Measurements from ENCODE around the gene GALNT6.
A peak's percentile ranks its signal among the peaks of the same experiment; 100 is the strongest.
"Not testable (repeated sequence)": the region's sequence is repeated elsewhere in the genome, so short reads cannot be mapped to it uniquely, and the experiment has no call there.

Gene GALNT6

DNA sequence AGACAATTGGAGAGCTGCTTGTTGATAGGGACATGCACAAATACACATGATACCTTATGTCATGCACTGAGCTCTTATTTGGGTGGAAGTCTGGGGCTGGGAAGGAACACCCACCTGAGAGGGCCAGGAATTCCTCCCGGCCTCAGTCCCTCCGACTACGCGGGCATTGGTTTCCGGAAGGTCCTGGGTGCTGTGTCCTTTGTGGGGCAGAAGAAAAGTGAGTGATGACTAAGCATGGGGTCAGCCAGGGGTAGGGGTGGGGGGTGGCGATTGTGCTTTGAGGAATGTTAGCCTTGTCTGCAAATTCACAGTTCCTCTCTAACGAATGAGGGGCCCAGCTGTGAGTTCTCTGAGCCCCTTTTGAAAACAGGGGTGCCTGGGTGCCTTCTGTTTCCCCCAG, 45.5 kb downstream of the GALNT6 start:
- Histone ChIP-seq H3K4me3 (ENCODE audit: low read length) (no peak overlapping the region), H3K36me3 (ENCODE audit: control insufficient read depth, insufficient read depth, low read length, severe bottlenecking) (no peaks in the 10 kb centered on the region), H3K27me3 (replicated peaks; ENCODE audit: control insufficient read depth, insufficient read depth, low read length) (no peaks in the 10 kb centered on the region), H3K9ac (ENCODE audit: low read length) (no peak overlapping the region), H3K4me1 (ENCODE audit: control insufficient read depth, insufficient read depth, low read length) (peaks cover 3% of the 10 kb centered on the region), H3K9me3 (ENCODE audit: control insufficient read depth, low read length) (no peaks in the 10 kb centered on the region)
- no peak for DNase-seq (ENCODE audit: low read depth)

DNA sequence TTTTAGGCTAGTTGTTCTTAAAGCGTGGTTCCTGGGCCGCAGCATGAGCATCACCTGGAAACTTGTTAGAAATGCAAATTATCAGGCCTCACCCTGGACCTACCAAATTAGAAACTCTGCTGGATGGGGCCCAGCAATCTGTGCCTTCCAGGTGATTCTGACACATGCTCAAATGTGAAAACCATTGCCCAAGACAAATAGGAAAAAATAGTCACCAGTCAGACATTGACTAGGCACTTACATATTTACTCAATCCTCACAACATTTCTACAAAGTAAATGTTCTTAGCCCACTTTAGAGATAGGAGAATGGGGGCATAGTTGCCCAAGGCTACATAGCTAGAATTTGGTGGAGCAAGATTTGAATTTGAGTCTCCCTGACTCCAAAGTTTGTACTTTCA, 48.0 kb downstream of the GALNT6 start:
- H3K4me1 ChIP-seq (ENCODE audit: control insufficient read depth, insufficient read depth, low read length) = peaks cover 3% of the 10 kb centered on the region
- no peaks in the 10 kb centered on the region for H3K36me3 ChIP-seq (ENCODE audit: control insufficient read depth, insufficient read depth, low read length, severe bottlenecking)
- no peak overlapping the region for H3K4me3 ChIP-seq (ENCODE audit: low read length)
- H3K9me3 ChIP-seq (ENCODE audit: control insufficient read depth, low read length) = no peaks in the 10 kb centered on the region
- H3K27me3 ChIP-seq (replicated peaks; ENCODE audit: control insufficient read depth, insufficient read depth, low read length) = no peaks in the 10 kb centered on the region
- no peak overlapping the region for H3K9ac ChIP-seq (ENCODE audit: low read length)
- no peak for DNase-seq (ENCODE audit: low read depth)

DNA sequence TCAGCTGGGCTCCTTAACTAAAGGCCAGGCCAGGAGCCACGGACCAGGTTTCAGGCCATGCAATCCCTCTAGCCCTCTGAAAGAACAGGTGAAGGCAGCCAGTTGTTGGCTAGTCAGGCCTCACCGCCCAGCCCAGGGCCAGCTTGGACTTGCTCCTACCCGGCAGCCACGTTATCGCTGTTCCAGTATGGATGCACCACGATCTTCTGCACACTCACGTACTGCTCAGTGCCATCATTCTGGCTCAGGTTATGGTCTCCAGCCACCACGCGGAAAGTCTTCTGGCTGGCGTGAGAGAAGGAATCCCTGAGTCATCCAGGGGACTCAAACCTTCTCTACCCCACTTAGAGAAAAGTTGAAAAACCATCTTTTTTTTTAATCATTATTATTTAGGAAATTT, 48.8 kb downstream of the GALNT6 start:
- no peaks in the 10 kb centered on the region for H3K27me3 ChIP-seq (replicated peaks; ENCODE audit: control insufficient read depth, insufficient read depth, low read length)
- H3K9ac ChIP-seq (ENCODE audit: low read length) = no peak overlapping the region
- H3K9me3 ChIP-seq (ENCODE audit: control insufficient read depth, low read length) = no peaks in the 10 kb centered on the region
- H3K4me1 ChIP-seq (ENCODE audit: control insufficient read depth, insufficient read depth, low read length) = peaks cover 3% of the 10 kb centered on the region
- H3K36me3 ChIP-seq (ENCODE audit: control insufficient read depth, insufficient read depth, low read length, severe bottlenecking) = no peaks in the 10 kb centered on the region
- no peak for DNase-seq (ENCODE audit: low read depth)
- no peak overlapping the region for H3K4me3 ChIP-seq (ENCODE audit: low read length)

DNA sequence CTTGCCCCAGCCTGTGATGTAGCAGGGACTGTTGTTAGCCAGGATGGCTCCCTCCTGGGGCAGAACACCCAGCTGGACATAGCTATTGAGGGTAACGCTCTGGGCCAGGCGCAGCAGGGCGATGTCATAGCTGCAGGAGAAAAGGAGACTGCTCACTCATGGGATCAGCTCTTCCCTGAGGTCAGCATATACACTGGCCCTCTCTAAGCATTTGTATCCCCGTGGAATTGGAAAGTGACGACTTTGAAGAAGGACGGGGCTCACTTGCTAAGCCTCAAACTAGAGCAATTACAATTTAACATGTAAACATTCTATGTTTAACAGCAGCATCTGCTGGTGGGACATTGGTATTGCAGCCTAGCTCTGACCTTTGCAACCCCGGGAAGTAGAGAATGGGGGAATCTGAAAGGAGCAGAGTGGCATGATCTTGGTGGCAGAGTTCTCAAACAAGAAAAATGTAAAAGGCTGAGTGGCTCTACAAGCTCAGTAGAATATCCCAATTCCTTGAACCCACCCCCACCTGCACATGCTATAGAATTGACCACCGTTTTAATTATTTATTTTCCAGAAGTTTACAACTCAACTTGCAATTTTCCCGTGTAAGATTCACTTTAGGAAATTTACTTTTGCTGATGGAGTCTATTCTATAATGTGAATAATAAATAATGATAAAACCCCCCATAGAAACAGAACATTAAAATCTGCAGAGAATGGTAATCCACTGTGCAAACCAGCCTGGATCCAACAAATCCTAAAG, 49.8 kb downstream of the GALNT6 start:
- no peaks in the 10 kb centered on the region for H3K9me3 ChIP-seq (ENCODE audit: control insufficient read depth, low read length)
- peaks cover 3% of the 10 kb centered on the region for H3K4me1 ChIP-seq (ENCODE audit: control insufficient read depth, insufficient read depth, low read length)
- peak overlapping the region; percentile 51 for H3K4me3 ChIP-seq (ENCODE audit: low read length)
- DNase-seq (ENCODE audit: low read depth) = peak; percentile 90
- no peaks in the 10 kb centered on the region for H3K36me3 ChIP-seq (ENCODE audit: control insufficient read depth, insufficient read depth, low read length, severe bottlenecking)
- peak overlapping the region; percentile 41 for H3K9ac ChIP-seq (ENCODE audit: low read length)
- H3K27me3 ChIP-seq (replicated peaks; ENCODE audit: control insufficient read depth, insufficient read depth, low read length) = no peaks in the 10 kb centered on the region

DNA sequence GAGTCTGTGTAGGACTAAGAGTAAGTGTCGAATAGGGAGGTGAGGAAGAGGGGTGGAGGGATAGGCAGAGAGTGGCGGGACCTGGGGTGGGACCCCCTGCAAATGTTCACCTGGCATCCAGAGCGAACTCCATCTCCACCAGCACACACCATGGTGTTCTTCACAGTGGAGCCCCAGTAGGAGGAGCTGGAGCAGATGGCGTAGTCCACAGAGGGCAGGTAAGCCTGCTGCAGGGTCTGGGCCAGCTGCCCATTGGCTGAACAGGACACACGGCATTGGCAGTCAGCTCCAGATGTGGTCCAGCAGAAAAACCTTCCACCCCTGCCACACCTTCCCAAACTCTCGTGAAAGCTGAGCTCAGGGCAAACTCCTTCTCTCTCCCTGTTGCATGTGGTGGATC, 51.5 kb downstream of the GALNT6 start:
- H3K36me3 ChIP-seq (ENCODE audit: control insufficient read depth, insufficient read depth, low read length, severe bottlenecking) = no peaks in the 10 kb centered on the region
- no peaks in the 10 kb centered on the region for H3K9me3 ChIP-seq (ENCODE audit: control insufficient read depth, low read length)
- H3K9ac ChIP-seq (ENCODE audit: low read length) = no peak overlapping the region
- H3K4me1 ChIP-seq (ENCODE audit: control insufficient read depth, insufficient read depth, low read length) = peaks cover 3% of the 10 kb centered on the region
- no peaks in the 10 kb centered on the region for H3K27me3 ChIP-seq (replicated peaks; ENCODE audit: control insufficient read depth, insufficient read depth, low read length)
- no peak for DNase-seq (ENCODE audit: low read depth)
- H3K4me3 ChIP-seq (ENCODE audit: low read length) = no peak overlapping the region

DNA sequence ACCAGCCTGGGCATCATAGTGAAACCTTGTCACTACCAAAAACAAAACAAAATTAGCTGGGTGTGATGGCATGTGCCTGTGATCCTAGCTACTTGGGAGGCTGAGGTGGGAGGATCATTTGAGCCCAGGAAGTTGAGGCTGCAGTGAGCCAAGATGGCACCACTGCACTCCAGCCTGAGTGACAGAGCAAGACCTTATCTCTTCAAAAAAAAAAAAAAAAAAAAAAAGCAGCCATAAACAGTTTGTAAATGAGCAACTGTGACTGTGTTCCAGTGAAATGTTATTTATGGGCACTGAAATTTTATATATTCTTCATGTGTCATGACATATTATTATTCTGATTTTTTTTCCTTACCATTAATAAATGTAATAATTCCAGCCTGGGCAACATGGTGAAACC, 53.9 kb downstream of the GALNT6 start:
- not testable (repeated sequence) for H3K27me3 ChIP-seq (replicated peaks; ENCODE audit: control insufficient read depth, insufficient read depth, low read length); H3K9ac ChIP-seq (ENCODE audit: low read length); H3K9me3 ChIP-seq (ENCODE audit: control insufficient read depth, low read length); H3K36me3 ChIP-seq (ENCODE audit: control insufficient read depth, insufficient read depth, low read length, severe bottlenecking); H3K4me3 ChIP-seq (ENCODE audit: low read length); H3K4me1 ChIP-seq (ENCODE audit: control insufficient read depth, insufficient read depth, low read length); DNase-seq (ENCODE audit: low read depth)

DNA sequence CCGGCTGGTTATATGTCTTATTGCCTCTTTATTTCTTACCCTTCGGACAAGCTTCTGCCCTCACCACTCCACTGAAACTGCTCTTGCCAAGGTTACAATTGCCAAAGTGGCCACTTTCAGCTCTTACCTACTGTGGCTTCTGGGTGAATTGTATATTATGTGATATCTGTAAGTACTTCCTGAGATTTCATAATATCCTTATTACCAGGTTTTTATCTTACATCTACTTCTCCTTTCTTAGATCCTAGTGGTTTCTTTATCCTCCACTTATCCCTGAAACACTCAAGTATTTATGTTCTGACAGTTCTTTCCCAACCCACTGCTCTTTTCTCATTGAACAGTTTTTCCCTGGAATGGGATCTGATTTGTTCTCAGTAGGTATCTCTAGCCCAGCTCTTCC, 55.3 kb downstream of the GALNT6 start:
- Histone ChIP-seq H3K27me3 (replicated peaks; ENCODE audit: control insufficient read depth, insufficient read depth, low read length) (no peaks in the 10 kb centered on the region), H3K9me3 (ENCODE audit: control insufficient read depth, low read length) (no peaks in the 10 kb centered on the region), H3K9ac (ENCODE audit: low read length) (no peak overlapping the region), H3K4me1 (ENCODE audit: control insufficient read depth, insufficient read depth, low read length) (no peaks in the 10 kb centered on the region), H3K4me3 (ENCODE audit: low read length) (no peak overlapping the region), H3K36me3 (ENCODE audit: control insufficient read depth, insufficient read depth, low read length, severe bottlenecking) (no peaks in the 10 kb centered on the region)
- no peak for DNase-seq (ENCODE audit: low read depth)

DNA sequence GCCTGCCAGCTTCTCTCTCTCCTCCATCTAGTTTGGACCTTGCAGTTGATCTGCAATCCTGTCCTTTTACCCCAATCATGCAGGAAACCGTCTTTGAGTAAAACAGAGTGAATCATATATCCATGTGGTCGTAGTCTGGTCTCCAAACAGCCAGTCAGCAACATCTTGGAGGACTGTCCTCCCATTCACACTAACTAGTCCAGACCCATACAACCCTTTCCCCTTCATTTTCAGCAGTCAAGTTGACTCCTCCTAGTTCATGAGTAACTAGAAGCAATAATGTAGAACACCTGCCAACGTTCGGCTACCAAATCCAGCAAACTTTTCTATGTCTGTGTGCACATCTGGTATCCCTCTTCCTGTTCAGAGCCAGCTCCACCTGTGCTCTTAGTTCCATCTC, 56.4 kb downstream of the GALNT6 start:
- Histone ChIP-seq H3K36me3 (ENCODE audit: control insufficient read depth, insufficient read depth, low read length, severe bottlenecking) (no peaks in the 10 kb centered on the region), H3K27me3 (replicated peaks; ENCODE audit: control insufficient read depth, insufficient read depth, low read length) (no peaks in the 10 kb centered on the region), H3K9ac (ENCODE audit: low read length) (no peak overlapping the region), H3K4me1 (ENCODE audit: control insufficient read depth, insufficient read depth, low read length) (no peaks in the 10 kb centered on the region), H3K4me3 (ENCODE audit: low read length) (no peak overlapping the region), H3K9me3 (ENCODE audit: control insufficient read depth, low read length) (no peaks in the 10 kb centered on the region)
- DNase-seq (ENCODE audit: low read depth) = no peak

DNA sequence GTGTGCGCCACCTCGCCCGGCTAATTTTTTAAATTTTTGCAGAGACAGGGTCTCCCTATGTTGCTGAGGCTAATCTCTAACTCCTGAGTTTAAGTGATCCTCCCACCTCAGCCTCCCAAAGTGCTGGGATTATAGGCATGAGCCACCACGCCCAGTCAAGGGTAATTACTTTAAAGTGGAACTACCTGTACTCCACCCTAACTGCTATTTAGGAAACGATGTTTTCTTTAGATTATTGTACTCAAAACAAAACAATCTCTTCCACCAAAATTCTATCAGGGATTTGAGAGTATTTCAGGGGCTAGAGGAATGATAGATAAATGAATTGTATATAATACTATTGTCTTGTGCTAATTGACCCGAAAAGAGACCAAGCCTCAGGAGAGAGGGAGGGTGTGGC, 57.7 kb downstream of the GALNT6 start:
- no peak for DNase-seq (ENCODE audit: low read depth)
- H3K36me3 ChIP-seq (ENCODE audit: control insufficient read depth, insufficient read depth, low read length, severe bottlenecking) = no peaks in the 10 kb centered on the region
- H3K4me1 ChIP-seq (ENCODE audit: control insufficient read depth, insufficient read depth, low read length) = no peaks in the 10 kb centered on the region
- H3K9me3 ChIP-seq (ENCODE audit: control insufficient read depth, low read length) = no peaks in the 10 kb centered on the region
- H3K9ac ChIP-seq (ENCODE audit: low read length) = no peak overlapping the region
- H3K27me3 ChIP-seq (replicated peaks; ENCODE audit: control insufficient read depth, insufficient read depth, low read length) = no peaks in the 10 kb centered on the region
- no peak overlapping the region for H3K4me3 ChIP-seq (ENCODE audit: low read length)

DNA sequence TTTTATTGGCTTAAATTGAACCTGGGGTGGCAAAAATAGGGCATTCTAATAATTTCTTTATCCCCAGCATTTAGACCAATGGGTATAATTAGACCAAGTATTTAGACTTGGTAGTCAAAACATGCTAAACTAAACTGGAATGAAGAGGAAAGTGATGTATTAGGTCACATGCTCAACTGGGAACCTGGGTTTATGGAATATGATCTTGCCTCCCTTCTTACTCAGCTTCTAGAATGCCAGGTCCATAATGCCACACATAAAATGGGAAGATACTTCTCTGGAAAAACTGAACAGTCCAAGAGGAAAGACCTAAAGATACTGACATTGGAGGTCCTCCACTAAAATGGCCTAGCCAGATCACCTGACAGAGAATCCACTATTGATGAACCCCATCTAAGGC, 61.0 kb downstream of the GALNT6 start:
- no peak overlapping the region for H3K4me3 ChIP-seq (ENCODE audit: low read length)
- no peaks in the 10 kb centered on the region for H3K9me3 ChIP-seq (ENCODE audit: control insufficient read depth, low read length)
- no peaks in the 10 kb centered on the region for H3K36me3 ChIP-seq (ENCODE audit: control insufficient read depth, insufficient read depth, low read length, severe bottlenecking)
- no peak for DNase-seq (ENCODE audit: low read depth)
- H3K4me1 ChIP-seq (ENCODE audit: control insufficient read depth, insufficient read depth, low read length) = peaks cover 14% of the 10 kb centered on the region
- H3K27me3 ChIP-seq (replicated peaks; ENCODE audit: control insufficient read depth, insufficient read depth, low read length) = no peaks in the 10 kb centered on the region
- H3K9ac ChIP-seq (ENCODE audit: low read length) = no peak overlapping the region

DNA sequence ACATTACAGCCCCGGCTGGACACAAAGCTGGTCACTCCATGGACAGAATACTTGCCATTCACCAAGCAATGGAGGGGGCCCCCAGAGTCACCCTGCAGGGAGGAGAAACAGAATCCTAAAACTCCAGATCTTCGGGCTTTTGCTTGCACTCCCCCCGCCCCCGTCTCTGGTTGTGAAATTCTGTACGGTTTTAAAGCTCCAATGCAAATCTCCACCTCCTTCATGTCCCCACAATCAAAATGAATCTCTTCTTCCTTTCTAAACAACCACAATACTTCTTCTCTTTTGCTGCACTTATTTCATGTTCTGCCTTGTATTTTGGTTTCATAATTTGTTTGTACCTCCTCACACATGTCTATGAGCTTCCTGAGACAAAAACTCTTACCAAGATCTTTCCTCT, 61.5 kb downstream of the GALNT6 start:
- Histone ChIP-seq H3K36me3 (ENCODE audit: control insufficient read depth, insufficient read depth, low read length, severe bottlenecking) (no peaks in the 10 kb centered on the region), H3K9ac (ENCODE audit: low read length) (no peak overlapping the region), H3K27me3 (replicated peaks; ENCODE audit: control insufficient read depth, insufficient read depth, low read length) (no peaks in the 10 kb centered on the region), H3K9me3 (ENCODE audit: control insufficient read depth, low read length) (no peaks in the 10 kb centered on the region), H3K4me1 (ENCODE audit: control insufficient read depth, insufficient read depth, low read length) (peaks cover 14% of the 10 kb centered on the region), H3K4me3 (ENCODE audit: low read length) (no peak overlapping the region)
- peak; percentile 32 for DNase-seq (ENCODE audit: low read depth)

DNA sequence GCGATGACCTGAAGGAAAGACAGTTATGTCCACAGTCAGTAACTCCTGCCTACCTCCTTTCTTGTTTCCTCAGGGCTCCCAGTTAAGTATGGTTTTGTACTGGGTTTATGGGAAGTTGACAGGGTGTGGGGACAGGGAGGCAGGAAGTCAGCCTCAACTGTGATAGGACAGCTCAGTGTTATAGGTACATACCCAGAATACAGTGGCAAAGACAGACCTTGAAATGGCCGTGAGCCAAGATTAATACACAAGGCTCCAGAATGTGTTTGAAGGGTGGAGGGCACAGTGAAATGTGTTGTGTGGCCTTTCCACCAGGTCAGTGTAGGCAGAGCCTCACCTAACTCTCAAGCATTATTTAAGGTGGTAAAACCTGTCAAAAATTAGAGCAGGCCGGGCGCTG, 62.6 kb downstream of the GALNT6 start:
- Histone ChIP-seq H3K27me3 (replicated peaks; ENCODE audit: control insufficient read depth, insufficient read depth, low read length) (no peaks in the 10 kb centered on the region), H3K36me3 (ENCODE audit: control insufficient read depth, insufficient read depth, low read length, severe bottlenecking) (no peaks in the 10 kb centered on the region), H3K4me3 (ENCODE audit: low read length) (no peak overlapping the region), H3K4me1 (ENCODE audit: control insufficient read depth, insufficient read depth, low read length) (peaks cover 14% of the 10 kb centered on the region), H3K9ac (ENCODE audit: low read length) (no peak overlapping the region), H3K9me3 (ENCODE audit: control insufficient read depth, low read length) (no peaks in the 10 kb centered on the region)
- no peak for DNase-seq (ENCODE audit: low read depth)
